ENCODE data around the gene JMJD6. TPM values are rescaled to one million over a fixed set of nuclear protein-coding genes. Genes with fewer than 3 reads are reported as not detected.

The JMJD6 gene
- total and polyA plus RNA-seq, 8 donors: 9.3 to 47.3 (median 23.0) TPM

DNA sequence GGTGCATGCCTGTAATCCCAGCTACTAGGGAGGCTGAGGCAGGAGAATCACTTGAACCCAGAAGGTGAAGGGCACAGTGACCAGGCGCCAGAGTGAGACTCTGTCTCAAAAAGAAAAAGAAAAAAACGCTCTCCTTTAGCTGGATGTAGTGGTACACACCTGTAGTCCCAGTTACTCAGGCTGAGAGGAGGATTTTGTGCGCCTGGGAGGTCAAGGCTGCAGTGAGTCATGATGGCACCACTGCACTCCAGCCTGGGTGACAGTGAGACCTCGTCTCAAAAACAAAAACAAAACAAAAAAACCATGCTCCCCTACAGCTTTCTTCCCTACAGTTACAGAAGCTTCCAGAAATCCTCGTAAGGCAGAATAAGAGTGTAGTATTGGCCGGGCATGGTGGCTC, 49.8 kb downstream of the JMJD6 start:
- intact Hi-C loops (cut with DNase I; ENCODE audit: low total_unique reads): no loop called here

DNA sequence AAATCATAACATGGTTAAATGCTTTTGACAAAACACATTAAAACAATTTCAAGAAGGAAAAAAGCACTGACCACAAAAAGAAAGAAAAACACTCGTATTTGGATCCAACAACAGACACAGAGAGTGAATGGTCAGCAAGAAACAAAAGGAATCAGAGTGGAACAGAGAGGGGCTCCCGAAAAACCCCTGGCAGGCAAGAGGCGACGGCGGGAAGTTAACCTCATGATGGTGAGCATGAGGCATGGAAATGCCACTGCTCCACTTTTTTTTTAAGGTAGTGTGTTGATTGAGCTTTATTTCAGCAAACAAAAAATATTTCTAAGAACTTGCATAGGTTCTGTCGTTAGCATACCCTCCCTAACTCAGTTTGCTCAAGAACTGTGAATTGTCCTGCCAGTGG, 50.8 kb downstream of the JMJD6 start:
- peaks cover 0 to 39% (median 15%) of the 10 kb centered on the region in 4 donors for H3K36me3 ChIP-seq
- no peak overlapping the region for H3K4me3 ChIP-seq
- no peaks in the 10 kb centered on the region for H3K9me3 ChIP-seq
- 88 to 95% (median 92%) methylated on average over 6 of the region's 6 CpGs for WGBS, 5 donors
- TF ChIP-seq EP300 (IDR thresholded peaks at IDR 0.05) (no peak), POLR2A (IDR thresholded peaks at IDR 0.05) (no peak), POLR2AphosphoS5 (IDR thresholded peaks at IDR 0.05) (no peak)
- TF ChIP-seq, protein P1, sequence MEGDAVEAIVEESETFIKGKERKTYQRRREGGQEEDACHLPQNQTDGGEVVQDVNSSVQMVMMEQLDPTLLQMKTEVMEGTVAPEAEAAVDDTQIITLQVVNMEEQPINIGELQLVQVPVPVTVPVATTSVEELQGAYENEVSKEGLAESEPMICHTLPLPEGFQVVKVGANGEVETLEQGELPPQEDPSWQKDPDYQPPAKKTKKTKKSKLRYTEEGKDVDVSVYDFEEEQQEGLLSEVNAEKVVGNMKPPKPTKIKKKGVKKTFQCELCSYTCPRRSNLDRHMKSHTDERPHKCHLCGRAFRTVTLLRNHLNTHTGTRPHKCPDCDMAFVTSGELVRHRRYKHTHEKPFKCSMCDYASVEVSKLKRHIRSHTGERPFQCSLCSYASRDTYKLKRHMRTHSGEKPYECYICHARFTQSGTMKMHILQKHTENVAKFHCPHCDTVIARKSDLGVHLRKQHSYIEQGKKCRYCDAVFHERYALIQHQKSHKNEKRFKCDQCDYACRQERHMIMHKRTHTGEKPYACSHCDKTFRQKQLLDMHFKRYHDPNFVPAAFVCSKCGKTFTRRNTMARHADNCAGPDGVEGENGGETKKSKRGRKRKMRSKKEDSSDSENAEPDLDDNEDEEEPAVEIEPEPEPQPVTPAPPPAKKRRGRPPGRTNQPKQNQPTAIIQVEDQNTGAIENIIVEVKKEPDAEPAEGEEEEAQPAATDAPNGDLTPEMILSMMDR (IDR thresholded peaks at IDR 0.05): no peak
- DNase-seq: no peak
- H3K4me1 ChIP-seq: peaks cover 14 to 38% (median 30%) of the 10 kb centered on the region in 4 donors
- intact Hi-C loops (cut with DNase I; ENCODE audit: low total_unique reads): no loop called here
- no peak overlapping the region for H3K27ac ChIP-seq
- no peaks in the 10 kb centered on the region for H3K27me3 ChIP-seq

More for the DNA sequence above, 49.8 kb downstream of the JMJD6 start:
- no peaks in the 10 kb centered on the region for H3K9me3 ChIP-seq
- H3K4me3 ChIP-seq: no peak overlapping the region
- peaks cover 0 to 41% (median 17%) of the 10 kb centered on the region in 4 donors for H3K36me3 ChIP-seq
- TF ChIP-seq POLR2A (IDR thresholded peaks at IDR 0.05): no peak
- TF ChIP-seq EP300 (IDR thresholded peaks at IDR 0.05): no peak
- TF ChIP-seq POLR2AphosphoS5 (IDR thresholded peaks at IDR 0.05): no peak
- TF ChIP-seq, protein P1 (IDR thresholded peaks at IDR 0.05): no peak
- no peaks in the 10 kb centered on the region for H3K27me3 ChIP-seq
- WGBS, 5 donors: 87 to 95% (median 95%) methylated on average over 6 of the region's 6 CpGs
- no peak overlapping the region for H3K27ac ChIP-seq
- DNase-seq: no peak
- H3K4me1 ChIP-seq: peaks cover 8 to 39% (median 29%) of the 10 kb centered on the region in 4 donors

DNA sequence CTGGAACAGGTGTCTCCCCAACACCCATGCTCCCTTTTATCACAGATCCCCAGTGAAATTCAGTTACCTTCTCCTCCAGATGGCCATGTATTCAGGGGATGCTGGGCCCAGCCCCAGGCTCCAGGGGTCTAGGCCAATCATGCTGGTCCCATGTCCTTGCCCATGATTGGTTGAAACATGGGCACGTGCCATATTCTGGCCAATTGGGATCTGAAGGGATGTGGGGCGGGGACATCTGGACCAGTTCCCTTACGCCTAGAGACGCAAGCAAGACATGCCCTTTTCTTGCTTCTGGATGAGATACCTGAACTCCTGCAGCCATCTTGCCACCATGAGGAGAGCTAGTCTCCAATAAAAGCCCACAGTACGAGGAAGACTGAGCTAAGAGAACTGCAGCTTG, 51.8 kb downstream of the JMJD6 start:
- TF ChIP-seq POLR2AphosphoS5 (IDR thresholded peaks at IDR 0.05): no peak
- TF ChIP-seq, protein P1 (IDR thresholded peaks at IDR 0.05): no peak
- no peak for TF ChIP-seq EP300 (IDR thresholded peaks at IDR 0.05)
- TF ChIP-seq POLR2A (IDR thresholded peaks at IDR 0.05): no peak
- Histone ChIP-seq H3K4me3 (no peak overlapping the region), H3K27ac (no peak overlapping the region), H3K4me1 (peaks cover 14 to 45% (median 35%) of the 10 kb centered on the region in 4 donors), H3K9me3 (no peaks in the 10 kb centered on the region), H3K27me3 (no peaks in the 10 kb centered on the region), H3K36me3 (peaks cover 0 to 35% (median 13%) of the 10 kb centered on the region in 4 donors)
- no peak for DNase-seq
- intact Hi-C loops (cut with DNase I; ENCODE audit: low total_unique reads): no loop called here
- 93 to 98% (median 96%) methylated on average over 5 of the region's 5 CpGs for WGBS, 5 donors

DNA sequence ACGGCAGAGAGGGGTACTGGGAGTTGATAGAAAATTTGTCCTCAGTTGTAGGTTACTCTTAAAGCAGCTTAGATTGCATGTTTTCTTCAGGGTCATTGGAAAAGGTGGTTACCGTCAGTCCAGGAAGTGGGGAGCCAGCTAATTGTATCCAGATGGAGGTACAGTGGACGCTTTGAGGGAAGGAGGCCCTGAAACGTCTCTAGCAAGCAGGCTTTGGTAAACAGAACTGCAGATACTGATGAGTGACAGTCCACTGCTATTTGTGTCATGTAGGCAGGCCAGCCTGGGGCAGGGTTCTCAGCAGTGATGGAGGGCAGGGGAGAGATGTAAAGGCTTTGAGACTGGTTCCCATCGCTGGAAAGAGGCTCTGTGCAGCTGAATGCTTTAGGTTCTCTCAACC, 52.7 kb downstream of the JMJD6 start:
- Histone ChIP-seq H3K4me1 (peaks cover 14 to 47% (median 35%) of the 10 kb centered on the region in 4 donors), H3K27me3 (no peaks in the 10 kb centered on the region), H3K27ac (peak overlapping the region in 2 of 5 donors; percentile 92 to 93), H3K9me3 (no peaks in the 10 kb centered on the region), H3K36me3 (peaks cover 0 to 31% (median 13%) of the 10 kb centered on the region in 4 donors), H3K4me3 (no peak overlapping the region)
- TF ChIP-seq, protein P1 (IDR thresholded peaks at IDR 0.05): no peak
- no peak for TF ChIP-seq EP300 (IDR thresholded peaks at IDR 0.05)
- intact Hi-C loops (cut with DNase I; ENCODE audit: low total_unique reads): no loop called here
- DNase-seq: no peak
- 71 to 80% (median 76%) methylated on average over 5 of the region's 5 CpGs for WGBS, 5 donors
